ENCODE results near the gene PGGHG.

PGGHG gene

DNA sequence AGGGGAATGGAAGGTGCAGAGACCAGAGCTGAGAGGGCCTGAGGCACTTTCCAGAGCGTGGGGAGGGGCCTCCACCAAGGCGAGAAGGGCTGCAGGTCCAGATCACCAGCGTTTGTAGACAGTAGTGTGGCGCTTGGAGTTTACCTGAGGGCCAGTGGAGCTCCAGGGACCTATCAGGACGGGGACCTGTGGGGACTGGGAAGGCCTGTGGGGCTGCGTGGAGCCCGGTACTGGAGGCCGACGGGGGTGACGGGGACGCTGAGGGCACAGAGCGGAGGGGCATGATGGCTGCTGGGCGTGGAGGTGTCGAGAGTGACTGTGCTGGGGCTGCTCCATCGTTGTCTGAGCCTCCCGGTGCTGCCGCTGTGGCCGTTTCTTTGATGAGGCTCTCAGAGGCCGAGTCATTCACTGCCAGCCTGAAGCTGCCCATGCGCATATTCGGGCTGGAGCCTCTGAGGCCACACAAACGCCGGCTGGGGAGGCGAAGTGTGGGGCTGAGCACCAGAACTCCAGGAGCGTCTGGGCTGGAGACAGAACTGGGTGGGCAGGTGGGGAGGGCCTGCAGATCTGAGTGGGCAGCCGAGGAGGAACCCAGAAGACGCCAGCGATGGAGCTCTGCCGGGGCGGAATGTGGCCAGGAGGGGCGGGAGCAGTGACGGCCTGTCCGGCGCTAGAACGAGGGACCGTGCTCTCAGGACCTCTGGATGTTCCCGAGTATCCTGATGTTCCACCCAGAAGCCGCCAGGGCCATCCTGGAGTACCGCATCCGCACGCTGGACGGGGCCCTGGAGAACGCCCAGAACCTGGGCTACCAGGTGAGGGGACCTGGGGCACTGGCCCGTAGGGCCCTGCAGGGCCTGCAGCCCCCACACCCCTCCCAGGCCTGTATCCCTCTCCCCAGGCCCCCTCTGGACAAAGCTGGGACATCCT is 2.6 kb downstream of the PGGHG start:
- peaks cover 12% of the 10 kb centered on the region for H3K4me1 ChIP-seq (ENCODE audit: control insufficient read depth, insufficient read depth, low read length)
- H3K4me3 ChIP-seq (ENCODE audit: low read length): no peak overlapping the region
- H3K27me3 ChIP-seq (ENCODE audit: control insufficient read depth, insufficient read depth, low read length): peaks cover 20% of the 10 kb centered on the region
- no peak overlapping the region for H3K9ac ChIP-seq (ENCODE audit: low read length)
- no peaks in the 10 kb centered on the region for H3K36me3 ChIP-seq (ENCODE audit: control insufficient read depth, insufficient read depth, low read length)
- no peaks in the 10 kb centered on the region for H3K9me3 ChIP-seq (ENCODE audit: control insufficient read depth, low read length)

DNA sequence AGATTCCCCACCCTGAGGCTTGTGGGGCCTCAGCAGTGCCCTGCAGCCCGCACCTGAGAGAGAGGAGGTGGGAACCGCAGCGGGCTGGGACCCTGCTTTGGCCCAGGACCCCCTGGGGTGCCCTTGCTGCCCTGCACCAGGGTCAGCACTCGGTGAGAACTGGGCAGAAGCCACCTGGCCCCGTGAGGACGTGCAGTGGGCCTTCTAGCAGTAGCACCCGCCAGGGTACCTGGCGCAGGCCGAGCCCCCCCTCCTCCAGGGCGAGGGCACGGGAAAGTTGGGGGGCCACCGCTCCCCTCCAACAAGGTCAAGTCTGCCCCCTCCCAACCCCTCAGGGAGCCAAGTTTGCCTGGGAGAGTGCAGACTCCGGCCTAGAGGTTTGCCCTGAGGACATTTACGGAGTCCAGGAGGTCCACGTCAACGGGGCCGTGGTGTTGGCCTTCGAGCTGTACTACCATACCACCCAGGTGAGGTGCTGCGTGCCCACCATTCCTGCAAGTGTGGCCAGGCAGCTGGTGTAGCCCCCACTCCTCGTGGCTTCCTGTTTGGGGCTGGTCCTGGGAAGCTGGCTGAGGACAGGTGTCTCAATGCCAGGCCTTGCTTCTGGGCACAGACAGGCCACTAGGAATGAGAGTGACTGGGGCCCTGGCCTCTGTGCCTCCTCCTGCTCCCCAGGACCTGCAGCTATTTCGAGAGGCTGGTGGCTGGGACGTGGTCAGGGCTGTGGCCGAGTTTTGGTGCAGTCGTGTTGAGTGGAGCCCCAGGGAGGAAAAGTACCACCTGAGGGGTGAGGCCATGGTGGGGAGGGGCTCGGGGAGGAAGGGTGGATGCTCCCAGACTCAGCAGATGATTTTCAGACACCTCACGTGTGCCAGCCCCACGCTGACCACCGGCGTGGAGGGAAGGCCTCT is 3.5 kb downstream of the PGGHG start:
- Histone ChIP-seq H3K36me3 (ENCODE audit: control insufficient read depth, insufficient read depth, low read length) (no peaks in the 10 kb centered on the region), H3K9ac (ENCODE audit: low read length) (no peak overlapping the region), H3K27me3 (ENCODE audit: control insufficient read depth, insufficient read depth, low read length) (peaks cover 23% of the 10 kb centered on the region), H3K9me3 (ENCODE audit: control insufficient read depth, low read length) (no peaks in the 10 kb centered on the region), H3K4me1 (ENCODE audit: control insufficient read depth, insufficient read depth, low read length) (peaks cover 20% of the 10 kb centered on the region), H3K4me3 (ENCODE audit: low read length) (no peak overlapping the region)

DNA sequence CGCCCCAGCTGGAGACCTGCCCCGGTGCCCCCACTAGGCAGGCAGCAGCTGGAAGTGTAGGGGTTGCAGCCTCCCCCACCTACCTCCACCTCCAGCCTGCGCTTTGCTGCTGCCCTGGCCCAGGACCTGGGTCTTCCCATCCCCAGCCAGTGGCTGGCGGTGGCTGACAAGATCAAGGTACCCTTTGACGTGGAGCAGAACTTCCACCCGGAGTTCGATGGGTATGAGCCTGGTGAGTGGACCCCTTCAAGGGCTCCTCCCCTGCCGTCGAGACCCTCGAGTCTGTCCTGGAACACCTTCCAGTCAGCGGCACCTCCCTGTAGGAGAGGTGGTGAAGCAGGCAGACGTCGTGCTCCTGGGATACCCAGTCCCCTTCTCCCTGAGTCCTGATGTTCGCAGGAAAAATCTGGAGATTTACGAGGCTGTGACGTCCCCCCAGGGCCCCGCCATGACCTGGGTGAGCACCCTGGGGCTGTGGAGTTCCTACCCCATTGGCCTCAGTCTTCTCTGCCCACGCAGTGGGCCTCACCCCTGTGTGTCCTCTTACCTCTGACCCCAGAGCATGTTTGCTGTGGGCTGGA is 4.4 kb downstream of the PGGHG start:
- no peaks in the 10 kb centered on the region for H3K9me3 ChIP-seq (ENCODE audit: control insufficient read depth, low read length)
- no peak overlapping the region for H3K4me3 ChIP-seq (ENCODE audit: low read length)
- no peak overlapping the region for H3K9ac ChIP-seq (ENCODE audit: low read length)
- H3K27me3 ChIP-seq (ENCODE audit: control insufficient read depth, insufficient read depth, low read length): peaks cover 23% of the 10 kb centered on the region
- no peaks in the 10 kb centered on the region for H3K36me3 ChIP-seq (ENCODE audit: control insufficient read depth, insufficient read depth, low read length)
- peaks cover 15% of the 10 kb centered on the region for H3K4me1 ChIP-seq (ENCODE audit: control insufficient read depth, insufficient read depth, low read length)

DNA sequence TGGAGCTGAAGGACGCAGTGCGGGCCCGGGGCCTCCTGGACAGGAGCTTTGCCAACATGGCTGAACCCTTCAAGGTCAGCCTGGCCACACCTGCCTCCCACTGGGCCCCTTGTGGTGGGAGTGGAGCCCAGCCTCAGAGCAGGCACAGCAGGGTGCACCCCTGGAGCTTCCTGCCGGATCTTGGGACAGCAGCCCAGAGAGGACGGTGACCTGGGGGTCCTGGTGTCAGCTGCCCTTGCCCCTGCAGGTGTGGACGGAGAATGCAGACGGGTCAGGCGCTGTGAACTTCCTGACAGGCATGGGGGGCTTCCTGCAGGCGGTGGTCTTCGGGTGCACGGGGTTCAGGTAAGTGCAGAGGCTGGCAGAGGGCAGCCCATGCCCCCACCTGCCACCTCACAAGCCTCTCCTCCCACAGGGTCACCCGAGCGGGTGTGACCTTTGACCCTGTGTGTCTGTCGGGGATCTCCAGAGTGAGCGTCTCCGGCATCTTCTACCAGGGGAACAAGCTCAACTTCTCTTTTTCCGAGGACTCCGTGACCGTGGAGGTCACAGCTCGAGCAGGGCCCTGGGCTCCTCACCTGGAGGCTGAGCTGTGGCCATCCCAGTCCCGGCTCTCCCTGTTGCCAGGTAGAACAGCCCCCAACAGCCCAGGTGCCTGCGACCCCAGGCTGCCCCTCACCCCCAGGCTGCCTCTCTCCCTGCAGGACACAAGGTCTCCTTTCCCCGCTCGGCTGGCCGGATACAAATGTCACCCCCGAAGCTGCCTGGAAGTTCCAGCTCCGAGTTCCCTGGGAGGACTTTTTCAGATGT is 5.1 kb downstream of the PGGHG start:
- Histone ChIP-seq H3K27me3 (ENCODE audit: control insufficient read depth, insufficient read depth, low read length) (peaks cover 26% of the 10 kb centered on the region), H3K4me3 (ENCODE audit: low read length) (no peak overlapping the region), H3K9me3 (ENCODE audit: control insufficient read depth, low read length) (no peaks in the 10 kb centered on the region), H3K9ac (ENCODE audit: low read length) (no peak overlapping the region), H3K36me3 (ENCODE audit: control insufficient read depth, insufficient read depth, low read length) (no peaks in the 10 kb centered on the region), H3K4me1 (ENCODE audit: control insufficient read depth, insufficient read depth, low read length) (peaks cover 13% of the 10 kb centered on the region)

DNA sequence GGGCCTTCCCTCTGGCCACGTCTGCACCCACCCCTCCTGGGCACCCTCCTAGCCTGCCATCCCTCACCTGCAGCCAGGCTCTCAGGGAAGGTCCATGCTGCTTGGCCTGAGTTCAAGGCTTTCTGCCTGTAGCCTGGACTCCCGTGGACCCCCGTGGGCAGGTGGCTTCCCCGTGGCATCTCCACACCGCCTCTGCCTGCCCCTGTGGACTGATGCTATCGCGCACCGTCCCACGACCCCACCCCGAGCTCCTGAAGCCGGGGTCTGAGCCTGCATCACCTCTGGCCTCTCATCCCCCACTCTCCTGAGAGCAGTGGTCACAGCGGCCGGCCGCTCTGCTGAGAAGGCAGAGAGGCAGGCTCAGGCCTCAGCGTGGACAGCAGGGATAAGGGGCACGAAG is 5.9 kb downstream of the PGGHG start:
- no peak overlapping the region for H3K4me3 ChIP-seq (ENCODE audit: low read length)
- no peaks in the 10 kb centered on the region for H3K36me3 ChIP-seq (ENCODE audit: control insufficient read depth, insufficient read depth, low read length)
- H3K4me1 ChIP-seq (ENCODE audit: control insufficient read depth, insufficient read depth, low read length): peaks cover 8% of the 10 kb centered on the region
- H3K9me3 ChIP-seq (ENCODE audit: control insufficient read depth, low read length): no peaks in the 10 kb centered on the region
- no peak overlapping the region for H3K9ac ChIP-seq (ENCODE audit: low read length)
- H3K27me3 ChIP-seq (ENCODE audit: control insufficient read depth, insufficient read depth, low read length): peaks cover 28% of the 10 kb centered on the region

DNA sequence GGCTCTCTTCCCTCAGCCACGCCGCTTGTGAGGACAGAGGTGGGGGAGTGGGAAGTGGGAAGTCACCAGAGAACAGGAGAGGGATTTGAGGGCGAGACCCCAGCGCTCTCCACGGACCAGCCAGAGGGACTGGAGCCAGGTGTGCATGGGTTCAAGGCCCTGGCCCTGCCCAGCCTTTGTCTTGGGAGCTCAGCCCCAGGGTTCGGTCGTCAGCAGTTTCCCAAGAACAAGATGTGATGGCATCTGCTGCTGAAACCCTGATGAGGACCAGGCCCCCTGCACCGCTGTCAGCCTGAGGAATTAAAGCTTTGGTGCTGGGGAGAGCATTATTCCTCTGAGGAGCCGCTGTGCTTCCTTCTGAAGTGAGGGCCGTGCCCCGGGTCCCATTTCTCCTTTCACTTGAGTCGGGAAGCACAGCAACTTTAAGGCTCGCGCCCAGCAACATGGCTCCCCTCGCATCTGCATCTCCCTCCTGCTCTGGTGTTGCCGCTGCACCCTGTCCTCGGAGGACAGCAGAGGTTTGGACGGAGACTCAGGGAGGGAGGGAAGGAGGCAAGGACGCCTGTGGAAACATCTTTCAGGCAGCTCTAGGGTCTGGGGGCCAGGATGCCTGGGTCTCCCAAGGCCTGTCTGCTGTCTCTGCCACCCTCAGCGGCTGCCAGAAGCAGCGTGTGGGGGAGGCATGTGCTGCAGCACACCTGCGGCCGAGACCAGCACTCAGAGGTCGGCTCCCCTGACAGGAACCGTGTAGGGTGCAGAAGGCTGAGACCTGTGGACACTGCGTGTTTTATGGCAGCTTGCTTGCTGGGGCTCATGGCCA is 6.6 kb downstream of the PGGHG start:
- Histone ChIP-seq H3K36me3 (ENCODE audit: control insufficient read depth, insufficient read depth, low read length) (no peaks in the 10 kb centered on the region), H3K9me3 (ENCODE audit: control insufficient read depth, low read length) (no peaks in the 10 kb centered on the region), H3K4me1 (ENCODE audit: control insufficient read depth, insufficient read depth, low read length) (peaks cover 8% of the 10 kb centered on the region), H3K4me3 (ENCODE audit: low read length) (no peak overlapping the region), H3K9ac (ENCODE audit: low read length) (no peak overlapping the region), H3K27me3 (ENCODE audit: control insufficient read depth, insufficient read depth, low read length) (peaks cover 34% of the 10 kb centered on the region)

DNA sequence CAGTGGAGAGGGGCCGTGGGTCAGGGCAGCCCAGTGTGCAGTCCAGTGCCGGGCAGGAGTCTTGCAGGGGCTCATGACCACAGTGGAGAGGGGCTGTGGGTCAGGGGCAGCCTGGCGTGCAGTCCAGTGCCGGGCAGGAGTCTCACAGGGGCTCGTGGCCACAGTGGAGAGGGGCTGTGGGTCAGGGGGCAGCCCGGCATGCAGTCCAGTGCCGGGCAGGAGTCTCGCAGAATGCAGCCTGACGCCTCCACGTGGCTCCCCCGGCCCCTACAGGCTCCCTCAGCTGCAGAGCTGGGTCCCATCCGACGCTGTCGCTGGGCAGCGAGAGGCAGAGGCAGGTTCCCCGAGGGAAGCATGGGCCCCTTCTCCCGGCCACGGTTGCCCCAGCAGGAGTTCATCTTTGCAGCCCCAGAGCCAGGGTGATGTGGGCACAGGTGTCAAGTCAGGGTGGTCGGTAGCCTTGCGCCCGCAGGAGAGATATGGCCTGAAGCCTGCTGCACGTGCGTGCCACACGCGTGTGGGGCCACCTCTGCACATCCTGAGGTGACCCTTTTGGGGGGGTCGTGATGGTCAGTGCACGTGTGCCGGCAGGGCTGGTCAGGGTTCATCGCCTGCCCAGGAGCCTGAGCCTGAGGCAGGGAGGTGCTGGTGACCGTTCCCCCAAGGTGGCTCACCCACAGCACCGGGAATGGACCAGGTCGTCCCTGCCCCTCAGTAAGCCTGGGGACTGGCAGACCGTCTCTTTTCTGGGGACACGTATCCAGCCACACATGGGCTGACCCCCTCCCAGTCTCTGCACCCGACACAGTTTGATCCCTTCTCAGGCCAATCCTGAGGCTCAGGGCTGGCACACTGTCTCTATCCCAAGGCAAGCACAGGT is 7.5 kb downstream of the PGGHG start:
- Histone ChIP-seq H3K9ac (ENCODE audit: low read length) (no peak overlapping the region), H3K36me3 (ENCODE audit: control insufficient read depth, insufficient read depth, low read length) (no peaks in the 10 kb centered on the region), H3K4me1 (ENCODE audit: control insufficient read depth, insufficient read depth, low read length) (peaks cover 8% of the 10 kb centered on the region), H3K4me3 (ENCODE audit: low read length) (no peak overlapping the region), H3K9me3 (ENCODE audit: control insufficient read depth, low read length) (no peaks in the 10 kb centered on the region), H3K27me3 (ENCODE audit: control insufficient read depth, insufficient read depth, low read length) (peaks cover 37% of the 10 kb centered on the region)

DNA sequence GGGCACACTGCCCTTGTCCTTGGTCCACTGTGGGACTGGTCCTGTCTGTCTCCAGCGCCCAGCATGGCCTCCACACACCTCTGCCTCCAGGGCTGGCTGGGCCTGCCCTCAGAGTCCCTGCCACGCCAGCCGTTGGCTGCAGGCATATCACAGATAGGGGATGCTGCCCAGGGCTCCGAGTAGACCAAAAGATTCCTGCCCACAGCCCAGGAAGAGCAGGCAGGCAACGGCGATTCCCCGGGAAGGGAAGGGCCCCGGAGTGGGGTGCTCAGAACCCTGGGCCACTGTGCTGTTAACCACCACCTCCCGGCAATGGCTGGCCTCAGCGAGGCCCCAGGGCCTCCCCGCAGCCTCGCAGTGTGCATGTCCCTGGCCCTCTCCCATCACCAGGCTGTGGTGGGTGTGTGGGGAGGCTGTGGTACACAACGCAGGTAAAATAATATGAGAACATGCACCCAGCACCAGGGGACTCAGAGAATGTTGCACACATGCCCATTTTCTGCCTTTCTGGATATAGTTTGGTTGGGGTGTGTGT is 8.2 kb downstream of the PGGHG start:
- peaks cover 37% of the 10 kb centered on the region for H3K27me3 ChIP-seq (ENCODE audit: control insufficient read depth, insufficient read depth, low read length)
- H3K9ac ChIP-seq (ENCODE audit: low read length): no peak overlapping the region
- no peak overlapping the region for H3K4me3 ChIP-seq (ENCODE audit: low read length)
- peaks cover 8% of the 10 kb centered on the region for H3K4me1 ChIP-seq (ENCODE audit: control insufficient read depth, insufficient read depth, low read length)
- no peaks in the 10 kb centered on the region for H3K9me3 ChIP-seq (ENCODE audit: control insufficient read depth, low read length)
- no peaks in the 10 kb centered on the region for H3K36me3 ChIP-seq (ENCODE audit: control insufficient read depth, insufficient read depth, low read length)

DNA sequence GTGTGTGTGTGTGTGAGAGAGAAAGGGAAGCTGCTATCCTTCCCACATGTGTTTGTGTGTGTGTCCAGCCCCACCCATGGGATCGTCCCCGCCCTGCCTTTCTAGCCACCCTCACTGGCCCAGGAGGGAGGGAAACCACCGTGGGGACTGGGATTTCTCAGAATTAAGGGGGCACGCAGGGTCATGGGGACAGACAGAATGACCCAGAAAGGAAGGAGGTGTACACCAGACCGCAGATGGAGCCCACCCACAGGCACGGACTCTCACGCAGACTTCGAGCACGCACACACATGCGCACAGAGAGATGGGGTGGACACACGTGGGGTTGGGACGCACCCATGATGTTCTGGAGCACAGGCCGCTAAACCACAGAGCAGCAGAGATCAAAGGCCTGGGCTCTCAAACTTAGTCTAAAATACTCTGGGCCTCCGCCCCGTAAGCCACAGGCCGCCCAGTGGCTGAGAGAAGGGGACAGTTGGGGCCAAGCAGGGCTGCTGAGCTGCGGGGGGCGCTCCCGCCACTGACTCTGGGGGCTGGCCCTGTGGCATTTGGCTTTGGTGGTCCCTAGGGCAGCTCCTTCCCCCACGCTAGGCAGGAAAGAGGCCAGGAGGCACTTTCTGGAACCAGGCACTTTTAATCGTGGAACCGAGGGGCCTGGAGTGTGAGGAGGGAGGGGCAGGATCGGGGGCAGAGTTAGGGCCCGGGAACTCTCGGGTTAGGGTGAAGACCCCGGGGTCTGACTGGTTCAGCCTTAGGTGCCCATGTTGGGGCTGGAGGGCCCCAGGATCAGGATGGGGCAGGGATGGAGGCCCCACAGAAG is 8.9 kb downstream of the PGGHG start:
- H3K9me3 ChIP-seq (ENCODE audit: control insufficient read depth, low read length): no peaks in the 10 kb centered on the region
- peaks cover 37% of the 10 kb centered on the region for H3K27me3 ChIP-seq (ENCODE audit: control insufficient read depth, insufficient read depth, low read length)
- H3K4me1 ChIP-seq (ENCODE audit: control insufficient read depth, insufficient read depth, low read length): peaks cover 8% of the 10 kb centered on the region
- H3K4me3 ChIP-seq (ENCODE audit: low read length): no peak overlapping the region
- H3K36me3 ChIP-seq (ENCODE audit: control insufficient read depth, insufficient read depth, low read length): no peaks in the 10 kb centered on the region
- H3K9ac ChIP-seq (ENCODE audit: low read length): no peak overlapping the region

All from mucosa of stomach (tissue), 1 donor.